HepG2 (cell line): ENCODE measurements around the gene VPS52. TPM values are rescaled to one million over a fixed set of nuclear protein-coding genes. Genes with fewer than 3 reads are reported as not detected.

ENCODE experiments used
- ADNP ChIP-seq: sonication (generic); formaldehyde crosslinking; IDR thresholded peaks from 2 replicates; pipeline ENCODE4 v1.4.0; 2020; ENCODE audit warnings: missing genetic modification reagents
- BRD4 ChIP-seq: sonication (generic); formaldehyde crosslinking; IDR thresholded peaks from 2 replicates; pipeline ENCODE4 v1.4.0; 2020; ENCODE audit warnings: missing genetic modification reagents
- GMEB1 ChIP-seq: sonication (generic); formaldehyde crosslinking; IDR thresholded peaks from 2 replicates; pipeline ENCODE4 v1.5.1; 2020; ENCODE audit warnings: missing genetic modification reagents, mild to moderate bottlenecking, borderline replicate concordance
- HCFC1 ChIP-seq: fragments of 150-350 bp; IDR thresholded peaks from 2 replicates; pipeline ENCODE4 v1.6.1; 2014; ENCODE audit warnings: low read depth, low read length
- HOXD1 ChIP-seq: sonication (generic); formaldehyde crosslinking; IDR thresholded peaks from 2 replicates; pipeline ENCODE4 v1.5.0; 2020; ENCODE audit warnings: missing genetic modification reagents
- KLF13 ChIP-seq: sonication (generic); formaldehyde crosslinking; IDR thresholded peaks from 2 replicates; pipeline ENCODE4 v1.4.0; 2020; ENCODE audit warnings: mild to moderate bottlenecking, missing genetic modification reagents
- RFX3 ChIP-seq: IDR thresholded peaks from 2 replicates; pipeline ENCODE4 v1.6.1; 2016; ENCODE audit warnings: missing biosample characterization, missing genetic modification reagents
- SRSF4 ChIP-seq: fragments of 200-400 bp; formaldehyde crosslinking; IDR thresholded peaks from one replicate; pipeline ENCODE4 v1.6.1; 2018; ENCODE audit warnings: mild to moderate bottlenecking, low read depth, low read length, moderate library complexity; ENCODE audit not compliant: poor library complexity, severe bottlenecking
- SYNCRIP ChIP-seq: fragments of 200-400 bp; formaldehyde crosslinking; IDR thresholded peaks from 2 replicates; pipeline ENCODE4 v1.6.1; 2018; ENCODE audit warnings: mild to moderate bottlenecking, low read depth, low read length; ENCODE audit not compliant: insufficient read depth
- THAP9 ChIP-seq: sonication (generic); formaldehyde crosslinking; IDR thresholded peaks from 2 replicates; pipeline ENCODE4; 2020; ENCODE audit warnings: missing genetic modification reagents, mild to moderate bottlenecking, borderline replicate concordance
- TRAFD1 ChIP-seq: sonication (generic); formaldehyde crosslinking; IDR thresholded peaks from 2 replicates; pipeline ENCODE4 v1.5.1; 2020; ENCODE audit warnings: missing genetic modification reagents, mild to moderate bottlenecking, borderline replicate concordance
- ZNF18 ChIP-seq: sonication (generic); formaldehyde crosslinking; IDR thresholded peaks from 2 replicates; pipeline ENCODE4 v1.8.0; 2022; ENCODE audit warnings: mild to moderate bottlenecking, missing genetic modification reagents; ENCODE audit not compliant: insufficient replicate concordance
- ZNF281 ChIP-seq: sonication (generic); formaldehyde crosslinking; IDR thresholded peaks from 2 replicates; pipeline ENCODE4 v1.4.0; 2020; ENCODE audit warnings: missing genetic modification reagents, borderline replicate concordance
- ZNF329 ChIP-seq: sonication (generic); formaldehyde crosslinking; IDR thresholded peaks from 2 replicates; pipeline ENCODE4 v1.9.0; 2021; ENCODE audit warnings: low read depth, mild to moderate bottlenecking, missing genetic modification reagents
- ZNF550 ChIP-seq: sonication (generic); formaldehyde crosslinking; IDR thresholded peaks from 2 replicates; pipeline ENCODE4 v1.4.0; 2020; ENCODE audit warnings: mild to moderate bottlenecking, missing genetic modification reagents, borderline replicate concordance
- ZNF713 ChIP-seq: sonication (generic); formaldehyde crosslinking; IDR thresholded peaks from 2 replicates; pipeline ENCODE4 v1.4.0; 2020; ENCODE audit warnings: mild to moderate bottlenecking, missing genetic modification reagents
- ZNF883 ChIP-seq: sonication (generic); formaldehyde crosslinking; IDR thresholded peaks from 2 replicates; pipeline ENCODE4 v1.5.1; 2020; ENCODE audit warnings: mild to moderate bottlenecking, missing genetic modification reagents; ENCODE audit errors: not compliant biosample characterization
- ZSCAN29 ChIP-seq: sonication (generic); formaldehyde crosslinking; conservative IDR thresholded peaks from 2 replicates; pipeline ENCODE4 v1.4.0; 2020; ENCODE audit warnings: mild to moderate bottlenecking, missing genetic modification reagents
- polyA plus RNA-seq, 8 experiments: library from polyadenylated mRNA; depleted of rRNA in 3 of 8; stranded (reverse) in 7 of 8; unstranded in 1 of 8; fragments of >200 nt; fragmentation: Illumina TruSeq in 4 of 8; extraction: Trizol in 4 of 8; gene quantifications; 2 replicates each; pipeline versions ENCODE4 v1.2.1 to v1.2.3, GENCODE V29; 2011 to 2016; ENCODE audit warnings: low read depth in 4 of 8, missing spikeins in 1 of 8, mixed read lengths in 1 of 8; ENCODE audit not compliant: insufficient read depth in 1 of 8
- total RNA-seq, 5 experiments: library from RNA; depleted of rRNA; stranded (reverse); fragments of >200 nt; fragmentation: Illumina TruSeq; extraction: Trizol; gene quantifications; 2 replicates each; pipeline ENCODE4 v1.2.3, GENCODE V29; 2016; ENCODE audit warnings: low read depth in 1 of 5

VPS52 gene
- total and polyA plus RNA-seq, 2 of the 13 experiments (the other 11 are each of a cell fraction or from before 2014, with no cell fraction given): 48.9 to 85.5 TPM

- TF ChIP-seq SRSF4: no peak
- TF ChIP-seq ZNF883 (CRISPR knock-in tag): no peak
- TF ChIP-seq ADNP (CRISPR knock-in tag): no peak
- TF ChIP-seq KLF13 (CRISPR knock-in tag): 0 out of 2 replicates have a peak, but pooled peaks have one; percentile 38
- TF ChIP-seq ZNF329: no peak
- no peak for TF ChIP-seq TRAFD1
- no peak for TF ChIP-seq SYNCRIP
- peak; percentile 53; the same call in 1 of the 2 replicates for TF ChIP-seq ZNF281
- no peak for TF ChIP-seq GMEB1 (CRISPR knock-in tag)
- TF ChIP-seq RFX3: no peak
- peak; percentile 74 for TF ChIP-seq ZNF18 (CRISPR knock-in tag)
- TF ChIP-seq ZSCAN29 (CRISPR knock-in tag): no peak
- TF ChIP-seq HCFC1: no peak
- no peak for TF ChIP-seq THAP9 (CRISPR knock-in tag)
- TF ChIP-seq ZNF713: 0 out of 2 replicates have a peak, but pooled peaks have one; percentile 22
- TF ChIP-seq ZNF550 (CRISPR knock-in tag): 0 out of 2 replicates have a peak, but pooled peaks have one; percentile 29
- TF ChIP-seq BRD4 (CRISPR knock-in tag): peak; percentile 31; the same call in 1 of the 2 replicates
- no peak for TF ChIP-seq HOXD1 (CRISPR knock-in tag)
These were observed 27.1 kb upstream of the VPS52 start, which contains the start of gene RGL2 (continued) for GRCh38 chr6:33298773-33299236.
